ENCODE results near the gene AZGP1.
A peak's percentile ranks its signal among the peaks of the same experiment; 100 is the strongest.

The AZGP1 gene

DNA sequence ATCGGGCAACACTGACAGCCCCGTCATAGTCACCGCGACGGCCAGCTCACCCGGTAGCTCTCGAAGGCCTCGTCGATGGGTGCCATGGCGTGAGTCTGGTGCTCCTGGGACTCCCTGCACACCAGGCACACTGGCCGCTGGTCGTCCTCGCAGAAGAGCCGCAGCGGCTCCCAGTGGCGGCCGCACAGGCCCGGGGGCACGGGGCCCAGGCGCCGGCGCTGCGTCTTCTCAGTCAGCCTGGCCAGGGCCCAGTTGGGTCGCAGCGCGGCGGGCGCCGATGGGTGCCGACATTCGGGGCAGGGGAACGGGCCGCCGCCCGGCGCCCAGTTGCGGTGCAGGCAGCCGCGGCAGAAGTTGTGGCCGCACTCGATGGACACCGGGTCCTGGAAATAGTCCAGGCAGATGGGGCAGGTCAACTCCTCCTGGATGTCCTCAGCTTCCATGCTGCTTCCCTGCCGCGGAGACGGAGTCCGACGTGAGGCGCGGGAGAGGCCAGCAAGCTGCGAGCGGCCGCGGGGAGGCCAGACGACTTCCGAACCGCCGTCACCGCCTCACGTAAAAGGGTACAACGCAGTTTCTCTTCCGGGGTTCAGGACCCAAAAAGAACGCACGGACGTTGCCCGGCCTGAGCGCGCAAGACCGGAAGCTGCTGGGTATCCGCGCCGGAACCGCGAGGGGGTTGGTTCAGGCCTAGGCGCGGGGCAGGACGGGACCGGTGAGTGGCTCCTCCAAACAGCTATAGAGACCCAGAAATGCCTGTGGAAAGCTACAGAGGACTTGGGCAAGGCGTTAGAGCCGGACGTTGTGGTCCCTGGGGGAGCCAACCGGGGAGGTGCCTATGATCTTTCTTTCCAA, 56.6 kb downstream of the AZGP1 start, which contains the start of gene TRIM4:
Gene TRIM4, minus strand, starts transcription at position 572 of the 855 bp plus-strand sequence. Its CDS starts 129 bp downstream, at position 443.
- peak within 1 kb of the TSS; percentile 88 for H3K4me3 ChIP-seq (replicated peaks; ENCODE audit: low read depth, low read length)
- TF ChIP-seq, protein P1, sequence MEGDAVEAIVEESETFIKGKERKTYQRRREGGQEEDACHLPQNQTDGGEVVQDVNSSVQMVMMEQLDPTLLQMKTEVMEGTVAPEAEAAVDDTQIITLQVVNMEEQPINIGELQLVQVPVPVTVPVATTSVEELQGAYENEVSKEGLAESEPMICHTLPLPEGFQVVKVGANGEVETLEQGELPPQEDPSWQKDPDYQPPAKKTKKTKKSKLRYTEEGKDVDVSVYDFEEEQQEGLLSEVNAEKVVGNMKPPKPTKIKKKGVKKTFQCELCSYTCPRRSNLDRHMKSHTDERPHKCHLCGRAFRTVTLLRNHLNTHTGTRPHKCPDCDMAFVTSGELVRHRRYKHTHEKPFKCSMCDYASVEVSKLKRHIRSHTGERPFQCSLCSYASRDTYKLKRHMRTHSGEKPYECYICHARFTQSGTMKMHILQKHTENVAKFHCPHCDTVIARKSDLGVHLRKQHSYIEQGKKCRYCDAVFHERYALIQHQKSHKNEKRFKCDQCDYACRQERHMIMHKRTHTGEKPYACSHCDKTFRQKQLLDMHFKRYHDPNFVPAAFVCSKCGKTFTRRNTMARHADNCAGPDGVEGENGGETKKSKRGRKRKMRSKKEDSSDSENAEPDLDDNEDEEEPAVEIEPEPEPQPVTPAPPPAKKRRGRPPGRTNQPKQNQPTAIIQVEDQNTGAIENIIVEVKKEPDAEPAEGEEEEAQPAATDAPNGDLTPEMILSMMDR (IDR thresholded peaks at IDR 0.05; ENCODE audit: low read depth, low read length, missing control alignments) = peak; percentile 4
- DNase-seq (ENCODE audit: extremely low read depth, low read depth) = peak; percentile 73

Data from HFF-Myc (cell line).